Testis (tissue), 2 donors: ENCODE measurements around the gene INTS11.

Experiments used
- POLR2A ChIP-seq: fragments of 450-650 bp; IDR thresholded peaks from one replicate; pipeline ENCODE4 v1.6.1; 2017; ENCODE audit warnings: antibody characterized with exemption, mild to moderate bottlenecking, moderate library complexity
- TF ChIP-seq, protein P1 (sequence below), 3 experiments: fragments of 450-650 bp in 2 of 3; fragments of 200-600 bp in 1 of 3; sonication (generic) in 1 of 3; IDR thresholded peaks; one replicate each; pipeline ENCODE4 v1.5.1; 2016 to 2019; ENCODE audit warnings: antibody characterized with exemption in 3 of 3, mild to moderate bottlenecking in 2 of 3, moderate library complexity in 1 of 3

DNA sequence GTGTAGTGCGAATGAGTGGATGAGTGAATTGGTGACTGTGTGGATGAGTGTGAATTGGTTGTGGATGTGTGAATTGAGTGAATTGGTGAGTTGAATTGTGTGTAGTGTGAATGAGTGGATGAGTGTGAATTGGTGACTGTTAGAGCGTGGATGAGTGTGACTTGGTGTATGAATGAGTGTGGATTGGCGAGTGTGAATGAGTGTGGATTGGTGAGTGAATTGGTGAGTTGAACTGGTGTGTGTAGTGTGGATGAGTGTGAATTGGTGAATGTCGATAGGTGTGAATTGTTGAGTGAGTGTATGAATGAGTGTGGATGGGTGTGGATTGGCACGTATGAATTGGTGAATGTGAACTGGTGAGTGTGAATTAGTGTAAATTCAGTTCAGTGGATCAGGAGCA is 42.9 kb upstream of the INTS11 start:
- no peak for TF ChIP-seq POLR2A
- TF ChIP-seq, protein P1, sequence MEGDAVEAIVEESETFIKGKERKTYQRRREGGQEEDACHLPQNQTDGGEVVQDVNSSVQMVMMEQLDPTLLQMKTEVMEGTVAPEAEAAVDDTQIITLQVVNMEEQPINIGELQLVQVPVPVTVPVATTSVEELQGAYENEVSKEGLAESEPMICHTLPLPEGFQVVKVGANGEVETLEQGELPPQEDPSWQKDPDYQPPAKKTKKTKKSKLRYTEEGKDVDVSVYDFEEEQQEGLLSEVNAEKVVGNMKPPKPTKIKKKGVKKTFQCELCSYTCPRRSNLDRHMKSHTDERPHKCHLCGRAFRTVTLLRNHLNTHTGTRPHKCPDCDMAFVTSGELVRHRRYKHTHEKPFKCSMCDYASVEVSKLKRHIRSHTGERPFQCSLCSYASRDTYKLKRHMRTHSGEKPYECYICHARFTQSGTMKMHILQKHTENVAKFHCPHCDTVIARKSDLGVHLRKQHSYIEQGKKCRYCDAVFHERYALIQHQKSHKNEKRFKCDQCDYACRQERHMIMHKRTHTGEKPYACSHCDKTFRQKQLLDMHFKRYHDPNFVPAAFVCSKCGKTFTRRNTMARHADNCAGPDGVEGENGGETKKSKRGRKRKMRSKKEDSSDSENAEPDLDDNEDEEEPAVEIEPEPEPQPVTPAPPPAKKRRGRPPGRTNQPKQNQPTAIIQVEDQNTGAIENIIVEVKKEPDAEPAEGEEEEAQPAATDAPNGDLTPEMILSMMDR (IDR thresholded peaks at IDR 0.05): no peak
